HG03064 (cell line): ENCODE measurements around the gene RAET1L.
"Not testable (repeated sequence)": the region's sequence is repeated elsewhere in the genome, so short reads cannot be mapped to it uniquely, and the experiment has no call there.

Experiments used
- ATAC-seq: cut with Tn5 transposase; IDR thresholded peaks from one replicate; pipeline ENCODE4 v1.9.1; 2021; ENCODE audit warnings: low read depth; ENCODE audit not compliant: unreplicated experiment

Gene RAET1L

GRCh38 chr6:150046943-150047342, 21.6 kb upstream of the RAET1L start:
- ATAC-seq = no peak

- no peak for ATAC-seq
Observed at GRCh38 chr6:150044621-150045145, 19.4 kb upstream of the RAET1L start.

- ATAC-seq = no peak
Observed at GRCh38 chr6:150043501-150044412, 18.4 kb upstream of the RAET1L start.

- no peak for ATAC-seq
Observed at GRCh38 chr6:150043096-150043495, 17.8 kb upstream of the RAET1L start.

GRCh38 chr6:150038202-150039062, 13.1 kb upstream of the RAET1L start:
- no peak for ATAC-seq

- ATAC-seq = no peak
Observed at GRCh38 chr6:150037526-150038201, 12.3 kb upstream of the RAET1L start.

GRCh38 chr6:150036081-150036480, 10.7 kb upstream of the RAET1L start:
- ATAC-seq = no peak

- ATAC-seq = no peak
Observed at GRCh38 chr6:150033207-150033771, 8.0 kb upstream of the RAET1L start.

- no peak for ATAC-seq
Observed at GRCh38 chr6:150032598-150032997, 7.3 kb upstream of the RAET1L start.

- ATAC-seq = no peak
Observed at GRCh38 chr6:150030611-150031010, 5.3 kb upstream of the RAET1L start.

- ATAC-seq = no peak
Observed at GRCh38 chr6:150029749-150030148, 4.4 kb upstream of the RAET1L start.

GRCh38 chr6:150029276-150029675, 3.9 kb upstream of the RAET1L start:
- ATAC-seq = no peak

GRCh38 chr6:150028799-150029198, 3.5 kb upstream of the RAET1L start:
- ATAC-seq = no peak

GRCh38 chr6:150027806-150028565, 2.7 kb upstream of the RAET1L start:
- no peak for ATAC-seq

- ATAC-seq = no peak
Observed at GRCh38 chr6:150026976-150027805, 1.9 kb upstream of the RAET1L start.

- ATAC-seq = no peak
Observed at GRCh38 chr6:150024646-150025155, 631 bp downstream of the RAET1L start.

- ATAC-seq = not testable (repeated sequence)
Observed at GRCh38 chr6:150024021-150024420, 1.3 kb downstream of the RAET1L start.

GRCh38 chr6:150021870-150022269, 3.5 kb downstream of the RAET1L start:
- not testable (repeated sequence) for ATAC-seq
